K562 (cell line): ENCODE results near the gene PHACTR3. TPM values are rescaled to one million over a fixed set of nuclear protein-coding genes. Genes with fewer than 3 reads are reported as not detected.

Experiments
- ATAC-seq: fragments of 200-7000 bp; cut with Tn5 transposase; 3 replicates; pipeline ENCODE4 v1.9.1; 2020; ENCODE audit warnings: moderate library complexity
- BruUV-seq: library from RNA; stranded (reverse); fragments of 400-500 nt; replicated peaks from 2 replicates; lab custom pipeline; 2021; lab: Mats Ljungman, UMichigan
- CTCF ChIA-PET: fragments of 300-600 bp; formaldehyde crosslinking; extraction: SDS; loops from one replicate; lab custom pipeline; 2021; ENCODE audit warnings: low intra/inter-chr PET ratio; lab: Yijun Ruan, JAX
- POLR2A ChIA-PET: fragments of 300-600, 350-650 bp; sonication (Branson Sonifier 250); formaldehyde crosslinking; extraction: SDS; loops from one replicate; lab custom pipeline; 2021; ENCODE audit warnings: antibody characterized with exemption, inconsistent platforms; lab: Yijun Ruan, JAX
- DNase-seq, 4 experiments: peaks; one replicate each; pipeline versions ENCODE4 v3.0.0 to v3.0.0-alpha.2; 2011 to 2018; ENCODE audit warnings: low spot score in 3 of 4, mixed read lengths in 3 of 4; ENCODE audit errors: extremely low read depth in 1 of 4
- FAIRE-seq: peaks from 2 replicates; lab custom pipeline; 2011; peaks lifted over from hg19 to GRCh38; lab: Jason Lieb, UNC
- H2AFZ ChIP-seq: 2 replicates; pipeline ENCODE4 v1.6.0; 2011; ENCODE audit warnings: low read depth, low read length, control low read depth, inconsistent platforms
- H3K27ac ChIP-seq: fragments of 200-600 bp; 3 replicates; pipeline ENCODE4 v1.8.0; 2011; ENCODE audit warnings: low read depth, mild to moderate bottlenecking, control low read depth, inconsistent platforms, low read length, moderate library complexity, mixed read lengths; ENCODE audit errors: extremely low read depth
- H3K27me3 ChIP-seq, 2 experiments: fragments of 300-600 bp in 1 of 2; 2 replicates in 1 of 2; 3 replicates in 1 of 2; pipeline versions ENCODE4 v1.6.0 to v1.8.0; 2011; ENCODE audit warnings: inconsistent platforms in 2 of 2, low read length in 2 of 2, mild to moderate bottlenecking in 1 of 2, mixed read lengths in 1 of 2, moderate library complexity in 1 of 2; ENCODE audit not compliant: control insufficient read depth in 2 of 2, insufficient read depth in 2 of 2
- H3K36me3 ChIP-seq: fragments of 300-600 bp; 3 replicates; pipeline ENCODE4 v1.8.0; 2011; ENCODE audit warnings: mild to moderate bottlenecking, low read length, inconsistent platforms; ENCODE audit not compliant: control insufficient read depth, insufficient read depth
- H3K4me1 ChIP-seq, 2 experiments: fragments of 200-600 bp in 1 of 2; replicated peaks in 1 of 2; 2 replicates in 1 of 2; 3 replicates in 1 of 2; pipeline versions ENCODE4 v1.5.1 to v1.8.0; 2011; ENCODE audit warnings: inconsistent platforms in 2 of 2, low read length in 2 of 2, mild to moderate bottlenecking in 1 of 2, mixed read lengths in 1 of 2, moderate library complexity in 1 of 2; ENCODE audit not compliant: control insufficient read depth in 2 of 2, insufficient read depth in 2 of 2
- H3K4me2 ChIP-seq: 2 replicates; pipeline ENCODE4 v1.6.1; 2011; ENCODE audit warnings: low read length, control low read depth, inconsistent platforms, mixed read lengths; ENCODE audit not compliant: insufficient read depth
- H3K4me3 ChIP-seq: fragments of 200-600 bp; sonication (generic), shearing (Covaris generic); 2 replicates; pipeline ENCODE4 v1.5.1; 2016; ENCODE audit warnings: control low read depth, inconsistent platforms
- H3K79me2 ChIP-seq: fragments of 200-600 bp; 3 replicates; pipeline ENCODE4 v1.8.0; 2011; ENCODE audit warnings: low read length, inconsistent platforms; ENCODE audit not compliant: control insufficient read depth, insufficient read depth
- H3K9ac ChIP-seq, 2 experiments: 2 replicates each; pipeline versions ENCODE4 v1.6.0 to v1.6.1; 2011; ENCODE audit warnings: low read depth in 2 of 2, low read length in 2 of 2, control low read depth in 1 of 2, inconsistent platforms in 1 of 2, mild to moderate bottlenecking in 1 of 2, mixed read lengths in 1 of 2; ENCODE audit not compliant: insufficient read depth in 1 of 2
- H3K9me1 ChIP-seq: one replicate; pipeline ENCODE4 v1.6.0; 2011; ENCODE audit warnings: inconsistent platforms, mild to moderate bottlenecking, low read length, moderate library complexity; ENCODE audit not compliant: control insufficient read depth, insufficient read depth
- H3K9me3 ChIP-seq: replicated peaks from 2 replicates; pipeline ENCODE4 v1.5.1; 2011; ENCODE audit warnings: low read depth, low read length, inconsistent platforms; ENCODE audit not compliant: control insufficient read depth, insufficient read depth
- H4K20me1 ChIP-seq: replicated peaks from 2 replicates; pipeline ENCODE4 v1.6.1; 2011; ENCODE audit warnings: low read length, inconsistent platforms, mixed read lengths; ENCODE audit not compliant: control insufficient read depth, insufficient read depth
- EP400 ChIP-seq: fragments of 450-650 bp; IDR thresholded peaks from 2 replicates; pipeline ENCODE4 v1.6.1; 2017; ENCODE audit warnings: antibody characterized with exemption, mild to moderate bottlenecking, moderate library complexity
- GABPB1 ChIP-seq: sonication (generic); formaldehyde crosslinking; IDR thresholded peaks from 2 replicates; pipeline ENCODE4 v1.8.0; 2022; ENCODE audit warnings: mild to moderate bottlenecking, missing genetic modification reagents
- PTTG1 ChIP-seq: fragments of 450-650 bp; IDR thresholded peaks from 2 replicates; pipeline ENCODE4 v1.6.1; 2016; ENCODE audit warnings: low read depth, mild to moderate bottlenecking, missing genetic modification characterization, missing compliant biosample characterization
- SLC30A9 ChIP-seq: fragments of 250-450 bp; sonication (Bioruptor Pico); IDR thresholded peaks from 2 replicates; pipeline ENCODE4 v1.8.0; 2022; ENCODE audit warnings: mild to moderate bottlenecking, moderate library complexity
- SPI1 ChIP-seq: IDR thresholded peaks from 2 replicates; pipeline ENCODE4 v1.6.1; 2011; ENCODE audit warnings: low read depth, low read length, control low read depth, borderline replicate concordance
- ZBTB8A ChIP-seq: fragments of 450-650 bp; IDR thresholded peaks from 2 replicates; pipeline ENCODE4 v1.6.1; 2018; ENCODE audit warnings: mild to moderate bottlenecking, moderate library complexity; ENCODE audit not compliant: partially characterized antibody
- ZNF23 ChIP-seq: fragments of 250-450 bp; sonication (Bioruptor Pico); IDR thresholded peaks from 2 replicates; pipeline ENCODE4 v1.4.0; 2020; ENCODE audit warnings: mild to moderate bottlenecking
- WGBS: fragments of 100-300 bp; shearing (Covaris generic); methylation state at CpG from one replicate; pipeline ENCODE4 v1.1.6; 2016; ENCODE audit warnings: low coverage, mixed read lengths; ENCODE audit not compliant: insufficient coverage; ENCODE audit errors: missing lambda C conversion rate; 5-methylcytosine and 5-hydroxymethylcytosine counted together
- in situ Hi-C: fragments of 300-500 bp; cut with MboI; formaldehyde crosslinking; loops from 4 replicates; pipeline ENCODE4 v1.15.0; 2018; ENCODE audit warnings: inconsistent platforms, mixed read lengths
- intact Hi-C: fragments of 100-400 bp; cut with micrococcal nuclease; formaldehyde crosslinking; loops from 2 replicates; pipeline ENCODE4 v1.14.2; 2022
- polyA plus RNA-seq, 8 experiments: library from polyadenylated mRNA; depleted of rRNA in 4 of 8; stranded (reverse) in 5 of 8; unstranded in 3 of 8; fragments of >200 nt; fragmentation: Nextera tagmentation in 2 of 8; fragmentation: Illumina TruSeq in 1 of 8; extraction: Ambion mirVana in 2 of 8; extraction: Trizol in 1 of 8; gene quantifications; 2 replicates each; pipeline versions ENCODE4 v1.2.1 to v1.2.3, GENCODE V29; 2011 to 2014; ENCODE audit warnings: inconsistent platforms in 1 of 8, missing spikeins in 1 of 8
- total RNA-seq, 7 experiments: library from RNA; depleted of rRNA in 6 of 7; stranded (reverse); fragments of >200 nt in 6 of 7; fragmentation: Illumina TruSeq in 2 of 7; extraction: Trizol in 2 of 7; gene quantifications; 2 replicates each; pipeline versions ENCODE4 v1.2.1 to v1.2.3, GENCODE V29; 2011 to 2021; ENCODE audit warnings: low replicate concordance in 1 of 7
- TF ChIP-seq, protein P1 (sequence below), 3 experiments: IDR thresholded peaks in 2 of 3; conservative IDR thresholded peaks in 1 of 3; 2 replicates each; pipeline ENCODE4 v1.5.1; 2011 to 2012; ENCODE audit warnings: low read length in 3 of 3, mild to moderate bottlenecking in 3 of 3, control low read depth in 2 of 3, improper control_type of control experiment in 1 of 3, inconsistent platforms in 1 of 3, low read depth in 1 of 3, mixed read lengths in 1 of 3, moderate library complexity in 1 of 3; ENCODE audit not compliant: insufficient read depth in 2 of 3
- TF ChIP-seq, protein P2 (sequence below): fragments of 450-650 bp; IDR thresholded peaks from 2 replicates; pipeline ENCODE4 v1.6.1; 2016
- TF ChIP-seq, protein P3 (sequence below): fragments of 250-450 bp; sonication (Bioruptor Pico); IDR thresholded peaks from 2 replicates; pipeline ENCODE4 v1.5.1; 2021; ENCODE audit warnings: mild to moderate bottlenecking
- TF ChIP-seq, protein P4 (sequence below): fragments of 250-450 bp; sonication (Bioruptor Pico); IDR thresholded peaks from 2 replicates; pipeline ENCODE4 v1.8.0; 2022; ENCODE audit warnings: moderate library complexity, mild to moderate bottlenecking, inconsistent platforms

PHACTR3 gene
- total and polyA plus RNA-seq, 9 of the 15 experiments (the other 6 are each of a cell fraction or from before 2014, with no cell fraction given) = not detected

DNA sequence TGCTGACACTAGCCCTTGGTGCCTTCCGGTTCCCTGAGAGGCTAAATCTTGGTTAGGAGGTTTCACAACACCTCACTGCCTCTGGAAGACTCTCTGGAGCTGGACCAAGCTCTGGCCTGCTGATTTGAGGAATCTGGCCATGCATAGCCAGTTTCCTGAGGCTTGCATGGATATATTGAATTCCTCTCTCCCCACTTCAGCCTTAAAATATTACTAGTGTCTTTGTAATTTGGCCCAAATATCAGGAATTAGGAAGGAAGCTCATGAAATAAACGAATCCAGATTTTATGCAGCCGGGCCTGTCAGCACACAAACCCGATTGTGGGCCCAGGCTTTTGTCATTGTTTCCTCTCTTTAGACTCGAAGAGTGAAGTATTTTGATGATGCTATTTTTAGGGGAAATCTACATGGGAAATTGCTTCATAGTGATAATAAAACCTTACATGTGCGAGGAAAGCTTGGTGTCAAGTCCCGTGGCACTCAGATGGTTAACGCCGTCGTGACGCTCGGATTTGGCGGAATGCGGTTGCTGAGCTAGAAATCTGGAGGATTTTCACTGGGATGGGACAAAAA is 144.4 kb downstream of the PHACTR3 start:
- no peak for FAIRE-seq
- ChIA-PET CTCF (no interaction called here), POLR2A (no interaction called here)
- in situ Hi-C loops = no loop called here
- Histone ChIP-seq H3K4me2 (no peak overlapping the region), H3K4me3 (no peak overlapping the region), H3K9me3 (no peaks in the 10 kb centered on the region), H4K20me1 (peaks cover 7% of the 10 kb centered on the region), H3K36me3 (no peaks in the 10 kb centered on the region), H3K4me1 (peaks cover 0 to 4% of the 10 kb centered on the region in 2 experiments; a peak in 1 of 5 replicates), H3K27ac (no peak overlapping the region), H3K9ac (no peak overlapping the region), H2AFZ (no peak overlapping the region), H3K27me3 (peaks cover 14 to 38% of the 10 kb centered on the region in 2 experiments), H3K79me2 (no peaks in the 10 kb centered on the region), H3K9me1 (peaks cover 4% of the 10 kb centered on the region)
- DNase-seq = no peak
- 5% methylated on average over 14 of the region's 14 CpGs for WGBS
- no TSS peak for BruUV-seq
- intact Hi-C loops = no loop called here
- no peak for ATAC-seq
- TF ChIP-seq, protein P1, sequence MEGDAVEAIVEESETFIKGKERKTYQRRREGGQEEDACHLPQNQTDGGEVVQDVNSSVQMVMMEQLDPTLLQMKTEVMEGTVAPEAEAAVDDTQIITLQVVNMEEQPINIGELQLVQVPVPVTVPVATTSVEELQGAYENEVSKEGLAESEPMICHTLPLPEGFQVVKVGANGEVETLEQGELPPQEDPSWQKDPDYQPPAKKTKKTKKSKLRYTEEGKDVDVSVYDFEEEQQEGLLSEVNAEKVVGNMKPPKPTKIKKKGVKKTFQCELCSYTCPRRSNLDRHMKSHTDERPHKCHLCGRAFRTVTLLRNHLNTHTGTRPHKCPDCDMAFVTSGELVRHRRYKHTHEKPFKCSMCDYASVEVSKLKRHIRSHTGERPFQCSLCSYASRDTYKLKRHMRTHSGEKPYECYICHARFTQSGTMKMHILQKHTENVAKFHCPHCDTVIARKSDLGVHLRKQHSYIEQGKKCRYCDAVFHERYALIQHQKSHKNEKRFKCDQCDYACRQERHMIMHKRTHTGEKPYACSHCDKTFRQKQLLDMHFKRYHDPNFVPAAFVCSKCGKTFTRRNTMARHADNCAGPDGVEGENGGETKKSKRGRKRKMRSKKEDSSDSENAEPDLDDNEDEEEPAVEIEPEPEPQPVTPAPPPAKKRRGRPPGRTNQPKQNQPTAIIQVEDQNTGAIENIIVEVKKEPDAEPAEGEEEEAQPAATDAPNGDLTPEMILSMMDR (IDR thresholded peaks at IDR 0.05 in 2 of 3, conservative IDR thresholded peaks at IDR 0.05 in 1 of 3; ENCODE audit: insufficient read depth in 2 of 3, low read depth in 1 of 3, low read length in 3 of 3) = no peak
- TF ChIP-seq, protein P2, sequence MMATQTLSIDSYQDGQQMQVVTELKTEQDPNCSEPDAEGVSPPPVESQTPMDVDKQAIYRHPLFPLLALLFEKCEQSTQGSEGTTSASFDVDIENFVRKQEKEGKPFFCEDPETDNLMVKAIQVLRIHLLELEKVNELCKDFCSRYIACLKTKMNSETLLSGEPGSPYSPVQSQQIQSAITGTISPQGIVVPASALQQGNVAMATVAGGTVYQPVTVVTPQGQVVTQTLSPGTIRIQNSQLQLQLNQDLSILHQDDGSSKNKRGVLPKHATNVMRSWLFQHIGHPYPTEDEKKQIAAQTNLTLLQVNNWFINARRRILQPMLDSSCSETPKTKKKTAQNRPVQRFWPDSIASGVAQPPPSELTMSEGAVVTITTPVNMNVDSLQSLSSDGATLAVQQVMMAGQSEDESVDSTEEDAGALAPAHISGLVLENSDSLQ = no peak
- no peak for TF ChIP-seq EP400
- TF ChIP-seq PTTG1 (tag) = no peak
- TF ChIP-seq ZBTB8A = no peak
- no peak for TF ChIP-seq SLC30A9 (CRISPR knock-in tag)
- no peak for TF ChIP-seq ZNF23 (CRISPR knock-in tag)
- TF ChIP-seq, protein P3, sequence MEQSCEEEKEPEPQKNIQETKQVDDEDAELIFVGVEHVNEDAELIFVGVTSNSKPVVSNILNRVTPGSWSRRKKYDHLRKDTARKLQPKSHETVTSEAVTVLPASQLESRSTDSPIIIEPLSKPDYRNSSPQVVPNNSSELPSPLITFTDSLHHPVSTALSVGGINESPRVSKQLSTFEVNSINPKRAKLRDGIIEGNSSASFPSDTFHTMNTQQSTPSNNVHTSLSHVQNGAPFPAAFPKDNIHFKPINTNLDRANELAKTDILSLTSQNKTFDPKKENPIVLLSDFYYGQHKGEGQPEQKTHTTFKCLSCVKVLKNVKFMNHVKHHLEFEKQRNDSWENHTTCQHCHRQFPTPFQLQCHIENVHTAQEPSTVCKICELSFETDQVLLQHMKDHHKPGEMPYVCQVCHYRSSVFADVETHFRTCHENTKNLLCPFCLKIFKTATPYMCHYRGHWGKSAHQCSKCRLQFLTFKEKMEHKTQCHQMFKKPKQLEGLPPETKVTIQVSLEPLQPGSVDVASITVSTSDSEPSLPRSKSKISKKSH = no peak
- TF ChIP-seq SPI1 = no peak
- TF ChIP-seq, protein P4, sequence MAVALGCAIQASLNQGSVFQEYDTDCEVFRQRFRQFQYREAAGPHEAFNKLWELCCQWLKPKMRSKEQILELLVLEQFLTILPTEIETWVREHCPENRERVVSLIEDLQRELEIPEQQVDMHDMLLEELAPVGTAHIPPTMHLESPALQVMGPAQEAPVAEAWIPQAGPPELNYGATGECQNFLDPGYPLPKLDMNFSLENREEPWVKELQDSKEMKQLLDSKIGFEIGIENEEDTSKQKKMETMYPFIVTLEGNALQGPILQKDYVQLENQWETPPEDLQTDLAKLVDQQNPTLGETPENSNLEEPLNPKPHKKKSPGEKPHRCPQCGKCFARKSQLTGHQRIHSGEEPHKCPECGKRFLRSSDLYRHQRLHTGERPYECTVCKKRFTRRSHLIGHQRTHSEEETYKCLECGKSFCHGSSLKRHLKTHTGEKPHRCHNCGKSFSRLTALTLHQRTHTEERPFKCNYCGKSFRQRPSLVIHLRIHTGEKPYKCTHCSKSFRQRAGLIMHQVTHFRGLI = no peak
- TF ChIP-seq GABPB1 (CRISPR knock-in tag) = no peak
